Activated naive CD4-positive, alpha-beta T cell treated with anti-CD3 and anti-CD28 coated beads, Interleukin-2, amount 10 ng/mL, durations not matched to agents 7 days and 5 days (primary cell): ENCODE measurements around the gene CRACR2B.

Experiments used
- CTCF ChIA-PET: fragments of 350-600 bp; sonication (Branson Sonifier 250); formaldehyde crosslinking; loops from one replicate; lab custom pipeline; 2021; ENCODE audit warnings: antibody characterized with exemption; lab: Charles Lee
- DNase-seq: peaks from one replicate; pipeline ENCODE4 v3.0.0-alpha.2; 2020
- H3K27ac Mint-ChIP-seq: one replicate; pipeline ENCODE4 v1.8.0; 2021; ENCODE audit warnings: mild to moderate bottlenecking, moderate library complexity, mixed read lengths
- H3K27me3 Mint-ChIP-seq: one replicate; pipeline ENCODE4 v1.8.0; 2021; ENCODE audit warnings: mild to moderate bottlenecking, mixed read lengths
- H3K36me3 Mint-ChIP-seq: one replicate; pipeline ENCODE4 v1.8.0; 2021; ENCODE audit warnings: mixed read lengths
- H3K4me1 Mint-ChIP-seq: one replicate; pipeline ENCODE4 v1.8.0; 2021; ENCODE audit warnings: mixed read lengths
- H3K4me3 Mint-ChIP-seq: one replicate; pipeline ENCODE4 v1.8.0; 2021; ENCODE audit warnings: mild to moderate bottlenecking, moderate library complexity, mixed read lengths
- H3K9me3 Mint-ChIP-seq: one replicate; pipeline ENCODE4 v1.8.0; 2021; ENCODE audit warnings: mixed read lengths

CRACR2B gene

DNA sequence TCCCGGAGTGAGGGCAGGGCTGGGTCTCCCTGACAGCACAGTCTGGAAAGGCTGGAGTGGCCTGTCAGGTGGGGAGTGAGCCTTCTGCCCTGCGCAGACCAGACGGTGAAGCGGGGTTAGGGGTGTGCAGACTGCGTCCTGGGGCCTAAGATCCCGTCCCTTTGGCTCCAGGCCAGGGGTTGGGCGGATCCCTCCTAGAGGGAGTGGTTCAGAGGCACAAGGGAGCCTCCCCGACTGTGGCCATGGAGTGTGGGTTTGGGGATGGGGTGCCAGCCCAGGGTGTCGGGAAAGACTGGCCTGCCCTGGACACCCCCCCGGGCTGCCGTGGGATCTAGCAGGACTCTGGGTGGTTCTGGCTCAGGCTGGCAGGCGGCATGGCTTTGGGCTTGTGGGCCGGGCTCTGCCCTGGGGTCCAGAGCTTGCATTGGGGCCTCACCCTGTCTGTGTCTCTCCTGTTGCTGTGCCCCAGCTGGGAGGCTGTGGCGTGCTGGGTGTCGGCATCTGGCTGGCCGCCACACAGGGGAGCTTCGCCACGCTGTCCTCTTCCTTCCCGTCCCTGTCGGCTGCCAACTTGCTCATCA, 34.5 kb downstream of the CRACR2B start:
- no peaks in the 10 kb centered on the region for H3K27me3 Mint-ChIP-seq
- H3K9me3 Mint-ChIP-seq: no peaks in the 10 kb centered on the region
- no peak overlapping the region for H3K4me3 Mint-ChIP-seq
- CTCF ChIA-PET: no interaction called here
- no peak for DNase-seq
- no peak overlapping the region for H3K27ac Mint-ChIP-seq
- H3K4me1 Mint-ChIP-seq: no peaks in the 10 kb centered on the region
- H3K36me3 Mint-ChIP-seq: no peaks in the 10 kb centered on the region

DNA sequence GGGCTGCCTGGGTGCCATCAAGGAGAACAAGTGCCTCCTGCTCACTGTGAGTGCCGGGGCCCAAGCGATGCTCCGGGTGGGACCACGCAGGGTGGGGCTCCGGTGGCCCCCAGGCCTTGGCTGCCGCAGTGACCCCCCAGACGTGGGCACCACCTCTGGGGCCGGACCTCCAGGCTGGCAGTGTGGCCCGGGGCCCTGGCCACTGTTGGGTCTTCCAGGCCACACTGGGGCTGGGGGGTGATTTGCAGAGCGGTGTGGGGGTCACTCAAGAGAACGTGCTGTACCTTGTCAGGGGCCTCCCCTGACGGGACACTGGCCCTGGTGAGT, 34.9 kb downstream of the CRACR2B start:
- no peak overlapping the region for H3K4me3 Mint-ChIP-seq
- no peaks in the 10 kb centered on the region for H3K36me3 Mint-ChIP-seq
- no peaks in the 10 kb centered on the region for H3K4me1 Mint-ChIP-seq
- no peak overlapping the region for H3K27ac Mint-ChIP-seq
- H3K9me3 Mint-ChIP-seq: no peaks in the 10 kb centered on the region
- no peaks in the 10 kb centered on the region for H3K27me3 Mint-ChIP-seq
- no peak for DNase-seq
- CTCF ChIA-PET: no interaction called here

- Mint-ChIP-seq H3K4me1 (no peaks in the 10 kb centered on the region), H3K27ac (no peak overlapping the region), H3K36me3 (no peaks in the 10 kb centered on the region), H3K4me3 (no peak overlapping the region), H3K9me3 (no peaks in the 10 kb centered on the region), H3K27me3 (no peaks in the 10 kb centered on the region)
- DNase-seq: no peak
- CTCF ChIA-PET: interaction anchor here (0.8 kb wide), 1 partner anchor 188 kb away, joined by 3 read pairs; no protein-coding TSS in a partner anchor
These were observed 35.5 kb downstream of the CRACR2B start for GRCh38 chr11:863023-863909.

GRCh38 chr11:863910-864827, 36.5 kb downstream of the CRACR2B start:
- no peaks in the 10 kb centered on the region for H3K36me3 Mint-ChIP-seq
- no peak overlapping the region for H3K4me3 Mint-ChIP-seq
- DNase-seq: no peak

GRCh38 chr11:864898-865297, 37.2 kb downstream of the CRACR2B start:
- Mint-ChIP-seq H3K4me3 (no peak overlapping the region), H3K4me1 (no peaks in the 10 kb centered on the region), H3K36me3 (no peaks in the 10 kb centered on the region), H3K9me3 (no peaks in the 10 kb centered on the region), H3K27ac (no peak overlapping the region), H3K27me3 (no peaks in the 10 kb centered on the region)
- CTCF ChIA-PET: no interaction called here
- no peak for DNase-seq

More at GRCh38 chr11:863910-864827, 36.5 kb downstream of the CRACR2B start:
- no peak overlapping the region for H3K27ac Mint-ChIP-seq
- no peaks in the 10 kb centered on the region for H3K27me3 Mint-ChIP-seq
- no peaks in the 10 kb centered on the region for H3K4me1 Mint-ChIP-seq
- H3K9me3 Mint-ChIP-seq: no peaks in the 10 kb centered on the region
- CTCF ChIA-PET: interaction anchor here (0.8 kb wide), 1 partner anchor 187 kb away, joined by 3 read pairs; no protein-coding TSS in a partner anchor

DNA sequence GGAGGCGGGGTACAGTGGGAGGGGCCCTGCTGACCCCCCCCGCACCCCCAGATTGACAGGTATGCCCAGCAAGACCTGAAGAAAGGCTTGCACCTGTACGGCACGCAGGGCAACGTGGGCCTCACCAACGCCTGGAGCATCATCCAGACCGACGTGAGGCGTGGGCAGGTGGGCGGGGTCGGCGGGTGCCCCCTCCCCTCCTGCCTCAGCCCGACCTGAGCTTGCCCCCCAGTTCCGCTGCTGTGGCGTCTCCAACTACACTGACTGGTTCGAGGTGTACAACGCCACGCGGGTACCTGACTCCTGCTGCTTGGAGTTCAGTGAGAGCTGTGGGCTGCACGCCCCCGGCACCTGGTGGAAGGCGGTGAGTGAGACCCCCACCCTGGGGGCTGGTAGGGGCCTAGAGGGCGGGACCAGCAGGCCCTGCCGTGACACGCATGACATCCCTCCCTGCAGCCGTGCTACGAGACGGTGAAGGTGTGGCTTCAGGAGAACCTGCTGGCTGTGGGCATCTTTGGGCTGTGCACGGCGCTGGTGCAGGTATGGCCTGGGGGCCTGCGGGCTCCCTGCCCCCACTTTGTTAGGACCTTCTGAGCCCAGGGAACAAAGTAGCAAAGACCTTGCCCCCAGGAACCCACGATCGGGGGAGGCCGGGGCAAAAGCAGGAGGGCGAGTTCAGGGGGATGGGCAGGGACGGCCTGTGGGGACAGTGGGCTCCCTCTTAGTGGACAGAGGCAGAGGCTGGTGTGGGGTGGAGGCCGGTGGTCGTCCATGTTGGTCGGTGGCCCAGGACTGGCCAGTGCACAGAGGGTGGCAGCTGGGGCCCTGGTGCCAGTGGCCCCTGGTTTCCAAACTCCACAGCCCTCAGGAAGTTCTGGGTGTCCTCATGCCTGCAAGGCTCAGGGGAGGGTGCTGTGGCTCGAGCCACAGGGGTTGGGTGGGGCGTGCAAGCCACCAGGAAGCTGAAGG, 38.0 kb downstream of the CRACR2B start:
- DNase-seq: no peak
- Mint-ChIP-seq H3K27me3 (no peaks in the 10 kb centered on the region), H3K36me3 (no peaks in the 10 kb centered on the region), H3K9me3 (no peaks in the 10 kb centered on the region), H3K4me3 (no peak overlapping the region), H3K27ac (no peak overlapping the region), H3K4me1 (no peaks in the 10 kb centered on the region)
- CTCF ChIA-PET: no interaction called here

- no peaks in the 10 kb centered on the region for H3K27me3 Mint-ChIP-seq
- H3K27ac Mint-ChIP-seq: no peak overlapping the region
- no peak overlapping the region for H3K4me3 Mint-ChIP-seq
- H3K36me3 Mint-ChIP-seq: no peaks in the 10 kb centered on the region
- H3K4me1 Mint-ChIP-seq: no peaks in the 10 kb centered on the region
- no peaks in the 10 kb centered on the region for H3K9me3 Mint-ChIP-seq
- DNase-seq: no peak
- CTCF ChIA-PET: no interaction called here
These were observed 38.8 kb downstream of the CRACR2B start for GRCh38 chr11:866481-866880.

DNA sequence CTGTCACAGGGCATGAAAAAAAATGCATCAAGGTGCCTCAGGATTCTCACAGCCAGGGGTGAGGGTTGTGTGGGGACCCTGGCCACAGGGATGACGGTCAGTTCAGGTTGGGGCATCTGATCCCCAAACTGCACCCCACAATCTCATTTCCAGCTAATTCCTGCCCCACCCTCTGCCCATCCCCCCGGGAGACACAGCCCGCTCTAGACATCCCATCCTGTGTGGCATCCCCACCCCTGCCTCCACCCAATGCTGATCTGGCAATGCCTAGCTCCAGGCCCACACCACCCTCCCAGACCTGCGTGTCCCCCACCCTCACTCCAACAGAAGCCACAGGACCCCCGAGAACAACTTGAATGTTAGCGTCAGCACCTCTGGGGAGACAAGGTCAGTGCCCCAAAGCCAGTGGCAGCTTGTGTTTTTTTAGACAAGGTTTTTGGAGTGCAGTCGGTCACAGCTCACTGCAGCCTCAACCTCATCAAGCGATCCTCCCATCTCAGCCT, 40.2 kb downstream of the CRACR2B start:
- H3K27ac Mint-ChIP-seq: no peak overlapping the region
- CTCF ChIA-PET: no interaction called here
- H3K4me1 Mint-ChIP-seq: no peaks in the 10 kb centered on the region
- H3K36me3 Mint-ChIP-seq: no peaks in the 10 kb centered on the region
- H3K27me3 Mint-ChIP-seq: no peaks in the 10 kb centered on the region
- H3K4me3 Mint-ChIP-seq: no peak overlapping the region
- H3K9me3 Mint-ChIP-seq: no peaks in the 10 kb centered on the region
- no peak for DNase-seq

DNA sequence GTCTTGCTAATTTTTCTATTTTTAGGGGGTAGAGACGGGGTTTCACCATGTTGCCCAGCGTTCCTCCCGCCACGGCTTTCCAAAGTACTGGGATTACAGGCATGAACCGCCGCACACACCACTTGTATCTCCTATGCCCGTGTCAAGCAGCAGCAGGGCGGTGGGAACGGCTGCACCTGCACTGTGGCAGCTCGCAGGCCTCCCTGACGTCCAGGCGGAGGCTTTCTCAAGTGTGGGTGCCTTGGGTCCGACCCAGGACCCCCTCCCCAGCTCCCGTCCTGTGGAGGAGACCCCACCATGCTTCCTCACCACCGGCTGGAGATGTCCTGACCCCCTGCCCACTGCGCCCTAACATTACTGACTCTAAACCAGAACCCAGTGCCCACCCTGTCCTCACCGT, 40.7 kb downstream of the CRACR2B start:
- H3K27ac Mint-ChIP-seq: no peak overlapping the region
- no peaks in the 10 kb centered on the region for H3K9me3 Mint-ChIP-seq
- CTCF ChIA-PET: no interaction called here
- H3K27me3 Mint-ChIP-seq: no peaks in the 10 kb centered on the region
- no peak for DNase-seq
- H3K36me3 Mint-ChIP-seq: no peaks in the 10 kb centered on the region
- no peaks in the 10 kb centered on the region for H3K4me1 Mint-ChIP-seq
- H3K4me3 Mint-ChIP-seq: no peak overlapping the region

DNA sequence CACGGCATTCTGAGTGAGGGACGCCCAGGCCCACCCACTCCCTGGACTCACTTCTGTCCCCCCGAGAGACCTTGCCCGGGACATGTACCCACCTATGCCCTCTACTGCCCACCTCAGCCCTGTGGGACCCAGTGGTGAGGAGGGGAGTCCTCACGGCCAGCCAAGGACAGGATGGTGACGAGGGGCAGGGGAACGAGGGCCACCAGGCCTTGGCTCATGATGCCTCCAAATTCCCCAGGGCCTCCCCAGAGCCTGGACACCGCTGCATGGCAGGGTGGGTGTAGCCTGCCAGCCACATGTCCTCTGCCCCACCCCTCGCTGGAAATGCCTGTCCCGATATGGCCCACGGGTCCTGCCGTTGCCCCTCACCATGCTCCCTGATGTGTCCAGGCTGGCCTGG, 41.1 kb downstream of the CRACR2B start:
- Mint-ChIP-seq H3K4me3 (no peak overlapping the region), H3K36me3 (no peaks in the 10 kb centered on the region), H3K27me3 (no peaks in the 10 kb centered on the region), H3K4me1 (no peaks in the 10 kb centered on the region), H3K27ac (no peak overlapping the region), H3K9me3 (no peaks in the 10 kb centered on the region)
- CTCF ChIA-PET: no interaction called here
- DNase-seq: no peak

- Mint-ChIP-seq H3K4me3 (no peak overlapping the region), H3K9me3 (no peaks in the 10 kb centered on the region)
- CTCF ChIA-PET: no interaction called here
These were observed 41.8 kb downstream of the CRACR2B start for GRCh38 chr11:869399-870126.

DNA sequence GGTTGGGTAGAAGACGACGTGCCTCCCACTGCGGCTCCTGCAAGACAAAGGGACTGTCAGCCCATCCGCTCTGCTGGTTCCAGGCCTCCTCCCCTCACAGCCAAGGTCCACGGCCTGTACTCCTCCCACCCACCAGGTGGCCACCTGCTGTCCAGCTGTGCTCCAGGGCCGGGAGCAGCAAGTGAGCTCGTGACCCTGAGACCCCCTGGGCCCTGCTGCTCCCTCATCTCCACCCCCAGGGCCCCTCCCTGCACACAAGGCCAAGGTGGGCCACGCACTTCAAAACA, 42.4 kb downstream of the CRACR2B start:
- no peak for DNase-seq
- no peak overlapping the region for H3K4me3 Mint-ChIP-seq
- no peak overlapping the region for H3K27ac Mint-ChIP-seq
- no peaks in the 10 kb centered on the region for H3K27me3 Mint-ChIP-seq
- CTCF ChIA-PET: no interaction called here
- H3K4me1 Mint-ChIP-seq: no peaks in the 10 kb centered on the region
- H3K36me3 Mint-ChIP-seq: no peaks in the 10 kb centered on the region
- H3K9me3 Mint-ChIP-seq: no peaks in the 10 kb centered on the region

More at GRCh38 chr11:869399-870126, 41.8 kb downstream of the CRACR2B start:
- no peak for DNase-seq
- no peaks in the 10 kb centered on the region for H3K27me3 Mint-ChIP-seq
- H3K4me1 Mint-ChIP-seq: no peaks in the 10 kb centered on the region
- no peaks in the 10 kb centered on the region for H3K36me3 Mint-ChIP-seq
- no peak overlapping the region for H3K27ac Mint-ChIP-seq

DNA sequence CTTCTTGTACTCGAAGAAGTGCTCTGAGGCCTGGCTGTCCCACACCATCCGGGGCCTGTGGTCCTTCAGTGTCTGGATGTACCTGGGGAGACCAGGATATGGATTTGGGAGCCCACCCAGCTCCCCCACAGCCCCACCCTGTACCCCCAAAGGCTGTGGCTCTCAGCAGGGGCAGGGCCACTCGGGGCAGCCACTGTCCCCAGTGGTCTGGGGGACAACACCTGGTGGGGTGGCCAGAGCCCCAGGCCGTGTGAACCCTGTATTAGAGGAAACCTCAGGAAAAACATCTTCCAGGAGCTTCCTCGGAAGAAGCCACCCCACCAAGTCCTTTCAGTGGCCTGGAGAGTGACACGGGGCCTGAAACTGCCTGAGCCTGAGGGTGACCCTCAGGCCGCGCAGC, 42.7 kb downstream of the CRACR2B start:
- Mint-ChIP-seq H3K27me3 (no peaks in the 10 kb centered on the region), H3K9me3 (no peaks in the 10 kb centered on the region), H3K4me1 (no peaks in the 10 kb centered on the region), H3K27ac (no peak overlapping the region), H3K36me3 (no peaks in the 10 kb centered on the region), H3K4me3 (no peak overlapping the region)
- CTCF ChIA-PET: no interaction called here
- DNase-seq: no peak
